HuH-7 (cell line): ENCODE results near the gene ZNF106.
A peak's percentile ranks its signal among the peaks of the same experiment; 100 is the strongest.

Experiments
- DNase-seq: peaks from one replicate; pipeline ENCODE4 v3.0.0; 2011; ENCODE audit warnings: low spot score

ZNF106 gene

DNA sequence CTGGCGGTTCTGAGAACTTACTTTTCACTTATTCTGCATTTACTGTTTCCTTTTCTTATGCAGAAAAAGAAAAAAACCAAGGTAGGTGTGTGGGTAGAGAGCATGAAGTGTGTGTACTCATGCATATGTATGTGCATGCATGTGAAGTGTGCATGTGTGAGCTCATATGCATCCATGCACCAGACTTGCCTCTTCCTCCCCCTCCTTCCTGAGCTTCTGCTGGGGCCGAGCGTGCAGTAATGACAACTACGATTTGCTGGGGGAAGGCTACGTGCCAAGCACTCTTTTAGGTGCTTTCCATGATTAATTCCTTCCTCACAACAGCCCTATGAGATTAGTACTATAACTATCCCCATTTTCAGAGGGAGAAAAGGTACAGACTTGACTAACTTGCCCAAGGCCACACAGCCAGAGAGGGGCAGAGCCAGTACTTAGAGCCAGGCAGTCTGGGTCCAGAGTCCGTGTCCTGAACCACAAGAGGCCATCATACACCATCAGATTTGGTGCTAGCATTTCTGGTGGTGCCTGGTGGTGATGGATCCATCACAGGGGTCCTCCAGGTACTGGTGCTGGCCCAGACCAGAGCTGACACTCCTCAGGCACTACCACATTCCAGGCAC lies 85.0 kb downstream of the ZNF106 start:
- no peak for DNase-seq

DNA sequence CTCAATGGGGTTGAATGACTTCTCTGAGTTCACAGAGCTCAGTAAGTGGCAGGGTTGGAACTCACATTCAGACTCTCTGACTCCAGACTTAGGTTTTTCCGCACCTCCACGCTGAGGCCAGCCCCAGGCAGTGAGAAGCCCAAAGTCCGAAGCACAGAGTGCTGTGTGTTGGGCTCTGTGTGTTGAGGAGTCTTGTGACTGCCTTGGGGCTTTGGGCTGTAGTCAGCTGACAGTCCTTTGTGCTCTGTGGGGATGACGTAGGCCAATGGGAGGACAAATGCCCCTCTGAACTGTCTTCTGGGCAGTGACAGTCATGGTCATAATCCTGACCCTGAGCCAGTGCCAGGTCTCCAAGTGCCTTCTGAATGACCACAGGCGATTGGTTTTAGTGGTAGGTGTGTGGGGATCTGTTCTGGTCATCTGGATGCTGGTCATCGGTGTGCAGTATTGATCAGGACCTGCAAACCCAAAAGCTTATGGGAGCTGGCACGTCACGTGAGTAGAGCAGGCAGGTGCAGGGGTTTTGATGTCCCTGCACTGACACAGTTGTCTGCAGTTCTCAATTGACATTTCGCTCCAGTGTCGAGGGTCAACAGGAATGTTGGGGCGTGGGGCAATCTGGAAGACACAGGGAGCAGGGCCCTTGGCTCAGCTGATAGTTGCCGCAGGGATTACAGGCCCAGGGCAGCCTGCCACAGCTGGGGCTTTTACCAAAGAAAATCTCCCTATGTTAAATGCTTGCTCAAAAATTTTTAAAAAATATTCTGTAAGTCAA lies 86.3 kb downstream of the ZNF106 start:
- DNase-seq: no peak

DNA sequence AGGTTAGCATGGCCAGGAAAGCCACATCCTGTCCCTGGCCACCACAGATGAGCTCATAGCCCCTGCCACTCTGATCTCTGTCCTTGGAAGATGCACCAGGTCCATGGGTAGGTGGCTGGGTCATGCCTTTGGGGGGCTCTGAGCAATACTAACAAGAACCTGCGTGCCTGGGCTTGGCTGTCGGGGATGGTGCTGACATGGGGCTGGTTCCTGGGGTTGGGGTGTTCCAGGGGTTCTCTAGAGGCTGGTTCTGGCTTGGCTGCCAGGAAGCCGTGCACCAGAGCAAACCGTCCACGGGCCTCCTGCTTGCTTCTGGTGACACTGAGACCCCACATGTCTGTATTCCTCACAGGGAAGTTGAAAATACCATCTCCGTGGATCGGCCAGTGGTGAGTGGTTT lies 87.6 kb downstream of the ZNF106 start:
- no peak for DNase-seq

DNA sequence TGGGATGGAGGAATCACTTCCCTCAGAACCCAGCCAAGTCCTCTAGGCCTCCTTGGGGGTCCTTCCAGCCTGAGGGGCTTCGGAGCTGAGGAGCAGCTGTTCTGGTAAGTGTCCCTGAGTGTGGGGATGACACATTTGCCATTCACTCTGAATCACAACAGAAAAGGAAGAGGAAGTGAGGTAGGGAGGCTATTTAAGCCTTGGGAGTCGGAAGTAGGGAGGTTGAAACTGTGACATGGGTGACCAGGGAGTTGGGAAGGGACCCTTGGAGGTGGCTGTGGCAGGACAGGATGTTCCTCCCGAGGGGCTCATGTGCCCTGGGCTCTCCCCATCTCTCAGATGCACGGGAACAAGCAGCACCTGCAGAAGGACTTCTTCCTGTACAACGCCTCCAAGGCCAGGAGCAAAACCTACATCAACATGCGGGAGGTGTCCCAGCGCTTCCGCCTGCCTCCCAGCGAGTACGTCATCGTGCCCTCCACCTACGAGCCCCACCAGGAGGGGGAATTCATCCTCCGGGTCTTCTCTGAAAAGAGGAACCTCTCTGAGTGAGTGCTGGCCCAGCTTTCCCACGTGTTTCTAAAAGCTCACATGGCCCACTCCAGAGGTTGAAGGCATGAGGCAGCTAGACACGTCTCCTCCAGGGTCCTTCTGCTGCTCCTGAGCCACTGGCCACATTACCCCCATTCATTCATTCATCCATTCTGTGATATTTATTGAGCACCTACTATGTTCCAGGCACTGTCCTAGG lies 88.3 kb downstream of the ZNF106 start:
- no peak for DNase-seq

DNA sequence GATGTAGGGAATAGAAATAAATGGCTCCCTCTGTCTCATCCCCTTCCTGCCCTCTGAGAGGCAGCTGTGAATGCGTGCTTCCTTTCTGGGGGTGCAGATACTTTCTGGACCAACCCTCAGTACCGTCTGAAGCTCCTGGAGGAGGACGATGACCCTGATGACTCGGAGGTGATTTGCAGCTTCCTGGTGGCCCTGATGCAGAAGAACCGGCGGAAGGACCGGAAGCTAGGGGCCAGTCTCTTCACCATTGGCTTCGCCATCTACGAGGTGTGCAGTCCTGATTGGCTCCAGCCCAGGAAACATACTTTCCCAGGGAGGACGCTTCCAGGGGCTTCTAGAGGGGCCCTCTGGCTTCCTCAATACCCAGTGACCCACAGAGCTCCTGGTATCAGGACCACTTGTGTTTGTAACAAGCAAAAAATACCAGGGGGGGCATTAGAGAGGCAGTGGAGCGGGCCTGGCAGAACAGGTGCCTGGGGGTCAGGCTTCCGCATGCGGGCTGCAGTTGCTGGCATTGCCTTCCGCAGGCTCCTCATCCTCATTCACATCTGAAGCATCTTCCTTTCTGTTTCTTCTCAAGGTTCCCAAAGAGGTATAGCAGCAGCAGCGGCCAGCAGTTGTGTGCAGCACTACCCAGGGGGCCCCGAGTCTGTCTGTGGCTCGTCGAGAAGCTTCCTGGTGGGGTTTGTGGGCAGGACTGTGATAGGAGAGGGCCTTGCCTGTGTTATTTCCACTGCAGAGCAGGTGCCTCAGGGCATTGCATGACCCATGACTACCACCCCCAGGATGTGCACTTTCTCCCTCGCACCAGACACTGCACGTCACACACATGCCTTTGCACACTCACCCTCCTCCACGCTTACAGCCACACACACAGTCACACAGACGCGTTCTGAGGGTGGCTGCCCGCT lies 89.1 kb downstream of the ZNF106 start:
- no peak for DNase-seq

DNA sequence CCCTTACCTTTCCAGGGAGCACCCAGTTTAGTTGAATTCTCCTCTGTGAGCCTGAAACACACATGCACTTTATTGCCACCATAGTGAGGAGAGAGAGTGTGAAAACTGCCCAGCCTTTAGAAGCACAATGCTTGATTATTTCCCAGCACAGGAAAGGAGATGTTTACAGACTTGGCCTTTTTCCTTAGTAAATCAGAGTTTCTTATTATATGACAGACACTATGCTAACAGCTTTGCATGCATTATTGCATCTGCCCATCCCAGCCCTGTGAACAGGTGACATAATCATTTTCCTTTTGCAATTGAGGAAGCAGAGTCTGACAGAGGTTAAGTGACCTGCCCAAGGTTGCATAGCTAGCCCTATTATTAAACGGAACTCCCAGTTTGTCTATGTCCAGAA lies 95.1 kb downstream of the ZNF106 start:
- DNase-seq: no peak

DNA sequence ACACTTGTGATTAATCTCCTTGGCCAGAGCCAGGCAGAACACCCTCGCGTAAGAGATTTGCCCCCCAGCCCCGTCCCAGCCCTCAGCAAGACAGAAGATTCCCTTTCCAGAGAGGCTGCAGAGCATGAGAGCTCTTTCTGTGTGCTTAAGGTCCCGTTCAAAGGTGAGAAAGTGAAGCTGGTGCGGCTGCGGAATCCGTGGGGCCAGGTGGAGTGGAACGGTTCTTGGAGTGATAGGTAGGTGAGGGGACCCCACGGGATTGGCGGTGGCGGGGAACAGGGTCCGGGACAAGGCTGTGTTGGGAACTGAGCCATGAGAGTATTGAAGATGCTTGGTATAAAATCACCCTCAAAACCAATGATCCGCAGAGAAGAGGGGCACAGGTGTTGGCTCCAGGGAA lies 96.8 kb downstream of the ZNF106 start:
- DNase-seq: no peak

DNA sequence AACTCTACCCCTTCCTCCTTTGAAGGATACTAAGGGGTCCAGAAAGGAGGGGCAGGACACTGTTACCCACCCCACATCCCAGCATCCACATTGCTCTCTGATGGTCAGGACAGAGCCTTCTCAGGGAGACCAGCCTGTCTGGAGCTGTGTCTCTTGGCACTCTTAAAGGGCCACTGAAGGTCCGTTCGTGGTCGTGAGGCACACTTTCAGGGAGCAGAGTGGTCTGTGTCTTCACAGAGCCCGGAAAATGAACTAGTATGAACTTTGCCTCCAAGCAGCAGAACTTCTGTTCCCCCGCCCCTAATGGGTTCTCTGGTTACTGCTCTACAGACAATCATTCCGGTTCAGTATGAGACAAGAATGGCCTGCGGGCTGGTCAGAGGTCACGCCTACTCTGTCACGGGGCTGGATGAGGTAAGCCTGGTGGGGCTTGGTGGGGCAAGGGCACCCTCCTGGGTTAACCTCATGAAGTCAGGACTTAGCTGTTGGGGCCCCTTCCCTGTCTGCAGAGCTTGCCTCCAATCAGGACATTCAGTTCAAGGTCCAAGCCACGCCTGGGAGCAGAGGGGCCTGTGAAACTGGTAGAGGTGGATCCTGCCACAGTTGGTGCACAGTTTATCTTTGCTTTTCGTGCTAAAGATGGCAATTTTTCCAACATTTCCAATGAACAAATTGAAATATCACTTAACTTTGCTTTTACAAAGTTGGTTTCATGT lies 98.5 kb downstream of the ZNF106 start:
- DNase-seq: peak; percentile 79

DNA sequence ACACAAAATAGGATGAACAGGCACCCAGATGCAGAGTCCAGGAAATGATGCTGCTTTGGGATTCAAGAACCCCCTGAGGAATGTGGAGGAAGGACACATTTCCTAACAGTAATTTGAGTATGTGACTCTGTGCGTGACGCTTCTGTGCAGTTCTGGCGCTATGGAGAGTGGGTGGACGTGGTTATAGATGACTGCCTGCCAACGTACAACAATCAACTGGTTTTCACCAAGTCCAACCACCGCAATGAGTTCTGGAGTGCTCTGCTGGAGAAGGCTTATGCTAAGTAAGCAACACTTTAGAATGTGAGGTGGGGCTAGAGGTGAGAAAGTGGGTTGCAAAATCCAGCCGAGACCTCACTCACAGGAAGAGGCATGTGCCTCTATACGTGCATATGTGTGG lies 103.3 kb downstream of the ZNF106 start:
- no peak for DNase-seq

DNA sequence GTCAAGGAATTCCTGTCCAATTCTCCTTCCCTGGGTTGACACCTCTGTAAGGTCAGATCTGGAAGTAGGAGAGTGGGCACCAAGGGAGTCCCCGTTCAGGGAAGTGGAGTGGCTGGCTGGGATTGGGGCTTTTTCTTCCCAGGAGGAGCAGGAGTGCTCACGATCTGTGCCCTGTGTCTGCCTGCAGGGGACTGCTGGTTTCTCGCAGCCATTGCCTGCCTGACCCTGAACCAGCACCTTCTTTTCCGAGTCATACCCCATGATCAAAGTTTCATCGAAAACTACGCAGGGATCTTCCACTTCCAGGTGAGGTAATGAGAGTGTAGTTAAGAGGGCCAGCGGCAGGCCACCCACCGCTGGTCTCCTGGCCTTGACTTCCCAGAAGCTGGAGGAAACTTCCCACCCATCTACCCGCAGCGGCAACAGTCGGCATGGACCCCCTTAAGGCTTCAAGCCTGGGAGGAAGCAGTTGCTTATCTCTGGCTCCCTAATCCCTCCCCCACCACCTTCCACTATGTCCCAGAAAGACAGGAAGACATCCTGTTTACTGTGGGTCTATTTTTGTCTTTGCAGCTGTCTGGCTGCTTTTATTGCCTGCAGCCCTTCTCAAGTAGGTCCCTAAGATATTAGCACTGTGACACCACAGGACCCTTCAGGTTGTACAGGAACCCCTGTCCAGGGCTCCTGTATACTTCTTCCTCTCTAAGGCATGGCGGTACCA lies 104.8 kb downstream of the ZNF106 start:
- DNase-seq: no peak

DNA sequence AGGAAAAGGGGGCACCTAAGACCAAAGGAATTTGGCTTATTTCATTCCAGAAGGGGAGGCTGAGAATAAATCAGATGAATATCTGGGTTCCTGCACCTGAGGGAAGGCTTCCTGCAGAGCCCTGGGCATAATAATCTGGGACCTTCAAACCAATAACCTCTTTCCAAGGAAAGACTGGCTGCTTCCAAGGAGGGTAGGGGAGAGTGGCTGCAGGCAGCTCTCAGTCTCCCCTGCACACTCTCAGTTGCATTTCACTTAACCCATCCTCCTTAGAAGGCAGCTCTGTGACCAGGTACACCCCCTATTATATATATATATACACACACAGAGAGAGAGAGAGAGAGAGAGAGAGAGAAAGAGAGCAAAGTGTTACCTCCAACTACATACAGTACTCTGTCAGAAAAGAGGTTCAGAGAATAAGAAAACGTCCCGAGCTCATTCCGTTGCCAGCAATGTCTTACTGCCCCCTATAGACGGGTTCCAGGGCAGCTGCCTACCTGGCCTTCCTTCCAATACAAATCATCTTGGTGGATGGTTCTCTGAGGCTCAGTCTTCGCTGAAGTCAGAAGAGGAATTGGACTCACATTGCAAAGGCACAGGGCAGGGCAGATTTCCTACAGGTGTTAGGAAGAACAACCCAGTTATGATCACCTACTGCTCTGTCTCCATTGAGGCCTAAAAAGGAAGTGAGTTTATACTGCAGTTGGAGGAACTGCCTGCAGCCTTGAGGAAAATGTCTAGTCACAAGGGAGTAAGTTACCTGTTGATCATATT lies 105.5 kb downstream of the ZNF106 start:
- DNase-seq: peak; percentile 35

DNA sequence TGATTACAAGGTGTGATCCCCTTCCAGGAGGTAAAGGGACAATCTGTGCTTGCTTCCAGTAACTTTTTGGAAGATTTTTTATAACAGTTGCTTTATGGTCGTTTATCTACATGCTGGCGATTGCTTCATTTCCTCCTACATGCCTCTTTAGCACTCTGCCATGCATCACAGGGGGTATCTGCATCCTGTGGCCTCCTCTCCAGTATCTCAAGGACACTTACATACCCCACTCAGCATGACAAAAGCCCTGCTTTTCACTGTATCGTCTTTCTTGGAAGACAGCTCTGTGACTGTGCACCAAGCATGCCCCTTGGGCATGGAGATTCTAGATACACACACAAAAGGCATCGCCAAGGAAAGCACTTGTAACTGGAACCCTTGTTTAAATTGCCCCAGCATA lies 106.3 kb downstream of the ZNF106 start:
- no peak for DNase-seq

DNA sequence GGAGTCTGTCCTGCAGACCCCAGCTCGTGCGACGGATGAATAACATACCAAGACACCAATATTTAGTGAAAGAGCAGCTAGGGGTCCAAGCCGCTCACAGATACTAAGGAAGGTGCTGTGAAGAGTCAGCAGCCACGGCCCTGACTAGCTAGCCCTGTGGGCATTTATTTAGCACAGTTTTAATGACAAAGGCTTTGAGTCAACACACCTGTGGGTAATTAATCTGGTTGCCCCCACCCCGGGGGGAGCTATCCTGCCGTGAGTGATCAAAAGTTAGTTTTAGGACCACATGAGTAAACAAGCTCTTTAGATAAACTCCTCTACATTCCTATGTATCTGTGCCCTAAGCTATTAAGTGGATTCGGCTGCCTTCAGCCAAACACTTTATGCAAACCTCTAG lies 112.9 kb downstream of the ZNF106 start:
- no peak for DNase-seq

DNA sequence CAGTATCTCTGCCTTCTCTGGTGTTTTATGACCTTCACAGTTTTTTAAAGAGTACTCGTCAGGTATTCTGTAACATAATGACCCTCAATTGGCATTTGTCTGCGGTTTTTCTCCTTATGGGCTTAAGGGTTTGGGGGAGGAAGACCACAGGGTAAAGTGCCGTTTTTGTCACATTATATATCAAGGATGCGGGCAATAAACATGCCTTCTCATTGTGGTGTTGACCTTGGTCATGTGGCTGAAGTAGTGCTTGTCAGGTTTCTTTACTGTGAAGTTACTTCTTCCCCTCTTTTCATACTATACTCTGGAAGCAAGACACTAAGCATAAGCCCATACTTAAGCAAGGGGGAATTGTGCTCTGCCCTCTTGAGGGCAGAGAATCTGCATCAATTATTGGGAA lies 115.0 kb downstream of the ZNF106 start:
- no peak for DNase-seq

DNA sequence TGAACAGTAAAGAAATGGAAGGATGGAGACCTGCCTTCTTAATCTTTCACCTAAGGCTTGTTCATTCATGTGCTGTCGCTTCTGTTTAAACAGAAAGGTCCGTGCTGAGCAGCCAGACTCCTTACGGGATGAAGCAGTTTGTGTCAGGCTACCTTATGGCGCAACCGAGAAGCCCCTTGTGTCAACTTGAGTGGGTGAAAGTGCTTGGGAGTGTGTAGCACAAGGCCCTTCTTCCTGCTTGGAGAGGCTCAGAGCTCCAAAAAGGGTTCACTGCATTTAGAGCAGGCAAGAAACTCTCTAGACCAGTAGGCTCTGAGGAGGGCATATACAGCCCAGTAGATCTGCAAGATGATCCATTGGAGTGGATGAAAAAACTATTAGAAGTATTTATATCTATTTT lies 115.7 kb downstream of the ZNF106 start:
- DNase-seq: no peak

DNA sequence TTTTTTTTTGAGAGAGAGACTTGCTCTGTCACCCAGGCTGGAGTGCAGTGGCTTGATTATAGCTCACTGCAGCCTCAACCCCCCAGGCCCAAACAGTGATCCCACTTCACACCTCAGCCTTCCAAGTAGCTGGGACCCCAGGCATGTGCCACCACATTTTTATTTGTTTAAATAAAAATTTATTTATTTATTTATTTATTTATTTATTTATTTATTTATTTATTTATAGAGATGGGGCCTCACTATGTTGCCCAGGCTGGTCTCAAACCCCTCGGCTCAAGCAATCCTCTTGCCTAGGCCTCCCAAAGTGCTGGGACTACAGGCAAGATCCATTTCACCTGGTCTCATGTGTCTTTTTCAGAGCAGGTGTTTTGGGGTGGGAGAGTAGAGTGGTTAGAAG lies 116.1 kb downstream of the ZNF106 start:
- no peak for DNase-seq

DNA sequence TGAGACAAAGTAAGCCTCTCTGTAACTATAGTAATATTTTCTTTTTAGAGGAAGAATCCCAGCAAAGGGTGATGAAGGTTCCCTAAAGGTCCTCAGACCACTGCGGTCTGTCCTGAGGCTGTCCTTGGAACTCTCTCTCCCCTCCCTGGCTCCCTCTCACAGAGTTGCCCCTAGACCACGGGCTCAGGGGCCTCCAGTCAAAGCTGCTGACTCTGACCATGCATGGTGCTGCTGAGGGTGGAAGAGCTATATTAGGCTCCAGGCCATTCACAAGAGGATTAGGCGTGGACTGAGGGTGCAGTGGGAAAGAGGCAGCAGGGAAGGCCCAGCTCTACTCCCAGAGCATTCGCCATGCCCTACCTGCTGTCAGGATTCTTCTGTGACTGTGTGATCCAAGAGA lies 117.0 kb downstream of the ZNF106 start:
- DNase-seq: no peak

DNA sequence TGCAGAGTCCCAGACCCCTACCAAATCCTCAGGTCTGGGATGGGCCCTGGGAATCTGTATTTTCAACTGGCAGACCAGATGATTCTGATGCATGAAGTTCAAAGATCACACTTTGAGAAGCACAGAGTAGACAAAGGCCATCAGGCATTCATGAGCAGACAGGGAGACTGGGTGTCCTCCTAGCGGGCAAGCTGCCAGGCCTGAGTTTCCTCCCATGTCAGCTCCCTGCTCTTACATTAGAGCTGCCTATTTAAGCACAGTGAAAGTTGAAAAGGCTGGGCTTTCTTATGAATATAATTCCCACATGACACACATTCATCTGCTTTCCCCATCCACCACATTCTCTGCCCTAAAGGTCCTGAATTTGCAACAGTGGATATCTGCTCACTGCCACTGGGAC lies 117.7 kb downstream of the ZNF106 start:
- DNase-seq: no peak

DNA sequence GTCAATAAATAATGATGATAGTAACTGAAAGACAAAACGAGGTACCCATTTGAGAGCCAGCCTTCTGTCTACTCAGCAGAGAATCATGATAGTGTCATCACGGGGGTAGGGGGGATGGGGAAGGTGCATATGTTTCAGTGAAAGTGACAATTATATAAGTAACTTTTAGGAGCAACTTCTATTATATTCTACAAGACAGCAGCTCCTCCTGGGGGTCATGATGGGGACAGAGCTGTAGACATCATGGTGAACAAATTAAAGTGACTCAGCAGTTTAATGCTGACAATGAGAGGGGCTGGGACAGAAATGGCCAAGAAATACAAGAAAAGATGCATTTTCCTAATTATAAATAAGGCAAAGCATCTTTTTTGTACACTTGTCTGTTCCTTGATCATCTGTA lies 119.8 kb downstream of the ZNF106 start:
- DNase-seq: no peak

DNA sequence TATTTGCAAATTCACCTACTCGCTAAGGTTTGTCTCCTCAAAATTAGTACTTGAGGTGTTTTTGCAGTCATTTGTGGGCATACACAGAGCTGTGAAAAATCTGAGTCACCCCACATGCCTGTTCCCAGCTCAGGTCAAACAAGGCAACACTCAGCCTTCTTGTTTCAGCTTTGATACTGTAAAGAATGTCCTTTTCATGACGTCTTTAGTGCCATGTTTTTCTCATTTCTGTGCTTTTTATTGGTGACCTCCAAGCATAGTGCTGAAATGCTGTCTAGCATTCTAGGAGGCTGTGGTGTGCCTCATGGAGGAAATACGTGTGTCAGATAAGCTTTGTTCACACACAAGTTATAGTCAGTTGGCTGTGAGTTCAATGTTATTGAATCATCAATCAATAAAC lies 122.8 kb downstream of the ZNF106 start:
- DNase-seq: no peak
